Measurements from ENCODE around the gene SHF.

SHF gene

DNA sequence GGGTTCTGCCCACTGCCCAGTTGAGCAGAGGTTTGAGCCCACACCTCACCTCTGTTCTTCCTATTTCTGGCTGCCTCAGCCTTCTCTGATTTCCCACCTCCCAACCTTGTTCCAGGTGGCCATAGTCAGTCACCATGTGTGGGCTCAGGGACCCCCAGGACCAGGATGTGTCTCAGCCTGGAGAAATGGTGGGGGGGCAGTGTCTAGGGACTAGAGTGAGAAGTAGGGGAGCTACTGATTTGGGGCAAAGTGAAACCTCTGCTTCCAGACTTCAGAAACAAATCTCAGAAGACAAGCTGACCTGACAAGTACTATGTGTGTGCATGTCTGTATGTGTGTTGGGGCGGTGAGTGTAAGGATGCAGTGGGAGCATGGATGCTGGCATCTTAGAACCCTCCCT is 22.9 kb downstream of the SHF start:
- no peak overlapping the region for H3K4me3 ChIP-seq (ENCODE audit: control insufficient read depth, low read depth, low read length)
- DNase-seq (ENCODE audit: low read depth) = no peak
- TF ChIP-seq, protein P1, sequence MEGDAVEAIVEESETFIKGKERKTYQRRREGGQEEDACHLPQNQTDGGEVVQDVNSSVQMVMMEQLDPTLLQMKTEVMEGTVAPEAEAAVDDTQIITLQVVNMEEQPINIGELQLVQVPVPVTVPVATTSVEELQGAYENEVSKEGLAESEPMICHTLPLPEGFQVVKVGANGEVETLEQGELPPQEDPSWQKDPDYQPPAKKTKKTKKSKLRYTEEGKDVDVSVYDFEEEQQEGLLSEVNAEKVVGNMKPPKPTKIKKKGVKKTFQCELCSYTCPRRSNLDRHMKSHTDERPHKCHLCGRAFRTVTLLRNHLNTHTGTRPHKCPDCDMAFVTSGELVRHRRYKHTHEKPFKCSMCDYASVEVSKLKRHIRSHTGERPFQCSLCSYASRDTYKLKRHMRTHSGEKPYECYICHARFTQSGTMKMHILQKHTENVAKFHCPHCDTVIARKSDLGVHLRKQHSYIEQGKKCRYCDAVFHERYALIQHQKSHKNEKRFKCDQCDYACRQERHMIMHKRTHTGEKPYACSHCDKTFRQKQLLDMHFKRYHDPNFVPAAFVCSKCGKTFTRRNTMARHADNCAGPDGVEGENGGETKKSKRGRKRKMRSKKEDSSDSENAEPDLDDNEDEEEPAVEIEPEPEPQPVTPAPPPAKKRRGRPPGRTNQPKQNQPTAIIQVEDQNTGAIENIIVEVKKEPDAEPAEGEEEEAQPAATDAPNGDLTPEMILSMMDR (IDR thresholded peaks at IDR 0.05; ENCODE audit: control insufficient read depth, insufficient read depth, low read depth, low read length, missing control alignments) = no peak

DNA sequence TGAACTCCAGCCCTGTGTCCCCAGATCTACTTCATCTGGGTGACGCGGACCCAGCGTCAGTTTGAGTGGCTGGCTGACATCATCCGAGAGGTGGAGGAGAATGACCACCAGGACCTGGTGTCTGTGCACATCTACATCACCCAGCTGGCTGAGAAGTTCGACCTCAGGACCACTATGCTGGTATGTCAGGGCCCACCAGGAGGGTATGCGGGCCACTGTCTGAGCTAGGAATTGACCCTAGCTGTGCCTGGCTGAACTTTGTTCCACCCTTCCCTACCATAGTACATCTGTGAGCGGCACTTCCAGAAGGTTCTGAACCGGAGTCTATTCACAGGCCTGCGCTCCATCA is 24.3 kb downstream of the SHF start:
- TF ChIP-seq, protein P1 (IDR thresholded peaks at IDR 0.05; ENCODE audit: control insufficient read depth, insufficient read depth, low read depth, low read length, missing control alignments) = no peak
- DNase-seq (ENCODE audit: low read depth) = no peak
- H3K4me3 ChIP-seq (ENCODE audit: control insufficient read depth, low read depth, low read length) = no peak overlapping the region

DNA sequence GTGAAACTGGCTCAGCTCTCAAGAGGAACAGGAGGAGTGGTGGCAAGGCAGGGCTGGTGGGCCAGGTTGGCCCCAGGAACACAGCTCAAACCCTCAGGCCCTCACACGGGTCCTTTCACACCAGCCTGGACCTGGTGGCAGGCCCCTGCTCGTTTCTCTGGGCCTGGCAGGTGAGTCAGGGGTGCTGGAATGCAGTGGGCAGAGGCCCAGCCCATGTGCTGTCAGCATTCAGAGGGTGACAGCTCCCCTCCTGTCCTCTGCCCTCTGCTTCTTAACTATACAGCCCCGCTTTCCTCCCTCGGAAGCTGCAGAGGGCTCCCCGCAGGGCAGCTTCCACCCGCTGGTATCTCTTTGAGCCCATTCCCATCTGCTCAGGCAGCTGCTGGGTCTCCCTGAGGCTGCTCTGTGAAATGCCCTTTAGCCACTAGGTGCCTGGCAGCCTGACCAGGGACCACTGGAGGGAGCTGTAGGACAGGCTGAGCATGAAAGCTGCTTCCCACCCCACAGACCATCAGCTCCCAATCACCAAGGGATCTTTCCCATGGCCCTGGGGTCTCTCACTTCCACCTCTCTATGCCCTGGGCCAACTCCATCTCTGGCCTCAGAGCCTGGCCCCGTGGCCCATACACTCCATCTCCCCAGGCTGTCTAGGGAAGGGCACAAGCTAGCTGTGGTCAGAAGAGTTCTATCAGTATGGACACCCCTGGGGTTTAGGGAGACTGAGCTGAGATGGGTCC is 24.8 kb downstream of the SHF start:
- peak; percentile 40 for DNase-seq (ENCODE audit: low read depth)
- TF ChIP-seq, protein P1 (IDR thresholded peaks at IDR 0.05; ENCODE audit: control insufficient read depth, insufficient read depth, low read depth, low read length, missing control alignments) = peak; percentile 98
- no peak overlapping the region for H3K4me3 ChIP-seq (ENCODE audit: control insufficient read depth, low read depth, low read length)

DNA sequence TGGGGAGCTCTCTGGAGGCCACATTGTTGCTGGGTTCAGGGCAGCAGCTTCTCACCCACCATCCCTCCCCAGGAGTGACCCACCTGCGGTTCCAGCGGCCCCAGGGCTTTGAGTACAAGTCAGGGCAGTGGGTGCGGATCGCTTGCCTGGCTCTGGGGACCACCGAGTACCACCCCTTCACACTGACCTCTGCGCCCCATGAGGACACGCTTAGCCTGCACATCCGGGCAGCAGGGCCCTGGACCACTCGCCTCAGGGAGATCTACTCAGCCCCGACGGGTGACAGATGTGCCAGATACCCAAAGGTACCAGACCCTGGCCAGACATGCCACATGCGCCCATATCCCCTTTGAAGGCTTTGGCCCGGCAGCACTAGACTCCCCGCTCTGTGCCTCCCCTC is 26.1 kb downstream of the SHF start:
- no peak overlapping the region for H3K4me3 ChIP-seq (ENCODE audit: control insufficient read depth, low read depth, low read length)
- no peak for DNase-seq (ENCODE audit: low read depth)
- TF ChIP-seq, protein P1 (IDR thresholded peaks at IDR 0.05; ENCODE audit: control insufficient read depth, insufficient read depth, low read depth, low read length, missing control alignments) = no peak

DNA sequence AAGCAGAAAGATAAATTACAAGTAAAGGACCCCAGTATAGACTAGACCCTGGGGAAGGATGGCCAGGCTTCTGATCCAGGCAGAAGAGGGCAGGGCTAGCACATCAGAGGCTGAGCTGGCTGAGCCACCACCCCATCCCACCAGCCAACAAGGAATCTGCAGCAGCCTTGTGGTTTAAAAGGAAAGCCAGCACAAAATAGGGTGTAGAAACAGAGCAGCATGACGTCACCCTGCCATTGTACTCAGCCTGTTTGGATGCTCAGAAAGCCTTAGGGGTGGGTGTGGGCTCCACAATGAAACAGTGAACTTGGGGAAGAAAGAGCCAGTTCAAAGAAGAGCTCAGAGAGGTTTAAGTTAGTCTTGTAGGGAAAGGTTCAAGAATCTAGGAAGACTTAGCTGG is 29.8 kb downstream of the SHF start:
- DNase-seq (ENCODE audit: low read depth) = peak; percentile 70
- TF ChIP-seq, protein P1 (IDR thresholded peaks at IDR 0.05; ENCODE audit: control insufficient read depth, insufficient read depth, low read depth, low read length, missing control alignments) = no peak
- no peak overlapping the region for H3K4me3 ChIP-seq (ENCODE audit: control insufficient read depth, low read depth, low read length)

DNA sequence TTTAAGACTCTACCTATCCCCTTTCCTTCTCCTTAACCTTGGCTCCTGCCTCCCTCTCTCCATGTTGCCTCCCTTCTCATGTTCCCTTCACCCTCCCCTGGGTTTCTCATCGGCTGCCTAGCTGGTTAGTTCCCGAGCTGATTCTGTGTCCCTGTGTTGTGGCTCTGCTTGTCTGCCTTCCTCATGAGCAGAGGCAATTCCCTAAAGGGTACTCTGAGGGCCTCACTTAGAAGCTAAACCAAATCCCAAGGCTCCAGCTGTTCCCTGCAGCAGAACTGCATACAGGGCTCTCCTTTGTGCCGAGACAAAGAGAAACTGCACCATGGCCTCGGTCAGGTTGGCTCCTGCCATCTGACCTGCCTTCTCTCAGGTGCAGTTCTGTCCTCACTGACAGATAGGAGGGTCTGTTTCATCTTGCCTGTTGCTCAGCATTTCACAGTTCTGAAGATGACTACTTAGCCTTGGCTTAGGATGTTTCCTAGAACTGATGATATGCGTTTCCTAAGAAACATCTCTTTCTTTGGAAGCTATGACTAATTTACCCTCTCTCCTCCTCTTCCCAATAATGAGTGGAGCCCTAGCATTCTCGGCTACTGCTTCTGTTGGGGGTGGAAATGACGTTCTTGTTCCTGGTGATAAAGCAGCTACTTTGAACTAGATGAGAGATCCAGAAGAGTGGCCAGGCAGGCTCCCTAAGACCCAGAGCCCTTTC is 30.9 kb downstream of the SHF start:
- TF ChIP-seq, protein P1 (IDR thresholded peaks at IDR 0.05; ENCODE audit: control insufficient read depth, insufficient read depth, low read depth, low read length, missing control alignments) = no peak
- peak; percentile 73 for DNase-seq (ENCODE audit: low read depth)
- no peak overlapping the region for H3K4me3 ChIP-seq (ENCODE audit: control insufficient read depth, low read depth, low read length)

Measured in AG09309 (cell line).